Medulla oblongata (tissue), 1 donor: ENCODE data around the gene ANKRD10.
A peak's percentile ranks its signal among the peaks of the same experiment; 100 is the strongest.
"Not testable (repeated sequence)": the region's sequence is repeated elsewhere in the genome, so short reads cannot be mapped to it uniquely, and the experiment has no call there.

Source experiments
- DNase-seq: peaks from one replicate; pipeline ENCODE4 v3.0.0-alpha.2; 2015; ENCODE audit errors: extremely low spot score

Gene ANKRD10

GRCh38 chr13:110915057-110915873 is at the start of gene ANKRD10:
Gene ANKRD10 (minus strand): TSS chr13:110915069. CDS start chr13:110914934, 135 bp downstream.
- DNase-seq, result peak; percentile 98

- DNase-seq, result no peak
Measured at GRCh38 chr13:110964229-110965037, 49.6 kb upstream of the ANKRD10 start.

DNA sequence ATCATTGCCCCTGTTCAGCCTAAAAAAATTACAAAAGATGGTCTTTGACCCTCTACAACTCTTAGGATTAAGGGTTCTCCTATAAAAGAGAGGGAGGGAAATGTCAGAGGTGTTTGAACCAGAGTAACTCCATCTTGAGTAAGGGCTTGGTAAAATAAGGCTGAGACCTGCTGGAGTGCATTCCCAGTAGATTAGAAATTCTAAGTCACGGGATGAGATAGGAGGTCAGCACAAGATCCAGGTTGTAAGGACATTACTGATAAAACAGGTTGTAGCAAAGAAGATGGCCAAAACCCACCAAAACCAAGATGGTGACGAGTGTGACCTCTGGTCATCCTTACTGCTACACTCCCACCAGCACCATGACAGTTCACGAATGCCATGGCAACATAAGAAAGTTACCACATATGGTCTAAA is 48.7 kb upstream of the ANKRD10 start:
- DNase-seq, result no peak

- no peak for DNase-seq
Measured at GRCh38 chr13:110961959-110962358, 47.1 kb upstream of the ANKRD10 start.

GRCh38 chr13:110960204-110960603 is 45.3 kb upstream of the ANKRD10 start:
- DNase-seq, result no peak

DNA sequence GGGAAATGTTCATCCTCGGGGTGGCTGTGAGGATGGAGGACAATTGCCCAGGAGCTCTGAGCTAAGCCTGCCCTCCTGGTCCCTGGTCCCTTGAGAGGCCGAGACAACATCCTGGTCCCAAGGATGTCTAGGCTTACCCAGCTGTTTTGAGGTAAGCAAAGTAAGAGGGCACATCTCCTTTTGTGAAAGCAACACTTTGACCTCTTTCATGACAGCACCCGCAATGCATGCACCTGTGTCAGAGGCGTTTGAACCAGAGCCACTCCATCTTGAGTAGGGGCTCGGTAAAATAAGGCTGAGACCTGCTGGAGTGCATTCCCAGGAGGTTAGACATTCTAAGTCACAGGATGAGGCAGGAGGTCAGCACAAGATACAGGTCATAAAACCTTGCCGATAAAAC is 43.1 kb upstream of the ANKRD10 start:
- no peak for DNase-seq

DNA sequence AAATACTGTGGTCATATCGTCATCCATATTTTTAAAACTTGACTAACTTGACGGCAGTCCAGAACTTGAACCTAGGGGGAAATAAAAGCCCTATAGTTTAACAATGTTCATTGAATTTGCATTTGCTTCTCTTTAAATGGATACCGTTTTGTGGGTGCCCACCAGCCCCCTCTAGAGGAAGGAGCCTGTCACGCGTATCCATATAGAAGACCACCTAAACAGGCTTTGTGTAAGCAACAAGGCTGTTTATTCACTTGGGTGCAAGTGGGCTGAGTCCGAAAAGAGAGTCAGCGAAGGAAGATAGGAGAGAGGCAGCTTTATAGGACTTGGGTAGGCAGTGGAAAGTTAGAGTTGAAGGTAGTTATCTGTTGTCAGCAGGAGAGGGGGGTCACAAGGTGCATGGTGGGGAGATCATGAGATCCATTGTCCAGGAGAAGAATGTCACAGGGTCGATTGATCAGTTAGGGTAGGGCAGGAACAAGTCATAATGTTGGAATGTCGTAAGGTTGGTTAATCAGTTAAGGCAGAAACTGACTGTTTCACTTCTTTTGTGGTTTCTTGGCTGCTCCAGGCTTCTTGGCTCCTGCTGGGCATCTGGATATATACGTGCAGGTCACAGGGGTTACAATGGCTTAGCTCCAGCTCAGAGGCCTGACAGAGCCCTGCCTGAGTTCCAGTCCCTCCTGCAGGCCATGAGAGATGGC is 42.5 kb upstream of the ANKRD10 start:
- DNase-seq, result no peak

DNA sequence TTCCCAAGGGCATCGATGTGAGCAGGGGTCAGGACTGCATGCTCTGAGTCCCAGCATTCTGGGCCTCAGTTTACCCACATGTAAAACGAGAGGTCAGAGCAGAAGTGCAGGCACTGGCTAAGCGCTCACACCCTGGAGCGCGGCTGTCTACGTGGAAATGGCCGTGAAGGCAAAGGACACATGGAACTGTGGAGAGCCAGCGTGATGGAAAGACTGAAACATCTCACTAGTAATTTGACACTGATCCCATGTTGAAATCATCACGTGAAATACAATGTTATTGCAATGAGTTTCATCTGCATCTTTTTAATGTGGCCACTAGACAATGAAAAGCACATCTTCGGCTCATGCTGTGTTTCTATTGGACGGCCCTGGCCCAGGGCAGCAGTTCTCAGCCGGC is 41.3 kb upstream of the ANKRD10 start:
- not testable (repeated sequence) for DNase-seq

GRCh38 chr13:110955608-110956007 is 40.7 kb upstream of the ANKRD10 start:
- DNase-seq, result not testable (repeated sequence)

DNA sequence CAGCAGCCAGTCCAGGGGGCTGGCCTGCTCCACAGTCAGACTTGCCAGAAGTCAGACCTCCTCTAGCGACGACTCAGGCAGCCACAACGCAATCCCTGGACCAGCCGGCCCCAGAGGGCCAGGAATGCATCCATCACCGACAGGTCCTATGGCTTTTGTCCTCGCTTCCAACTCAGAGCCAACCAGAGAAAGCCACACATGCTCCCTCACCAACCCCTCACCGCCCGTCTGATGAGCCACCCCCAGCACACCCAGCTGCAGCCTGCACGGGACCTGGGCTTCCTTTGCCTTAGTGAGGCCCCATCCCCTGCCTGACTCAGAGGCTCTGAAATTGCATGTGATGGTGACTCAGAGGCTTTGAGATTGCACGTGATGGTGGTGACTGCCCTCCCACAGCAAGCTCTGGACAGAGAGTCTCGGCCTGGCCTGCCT is 40.2 kb upstream of the ANKRD10 start:
- DNase-seq, result not testable (repeated sequence)

- DNase-seq, result not testable (repeated sequence)
Measured at GRCh38 chr13:110954533-110954920, 39.7 kb upstream of the ANKRD10 start.

- no peak for DNase-seq
Measured at GRCh38 chr13:110953833-110954532, 39.1 kb upstream of the ANKRD10 start.

GRCh38 chr13:110953416-110953815 is 38.5 kb upstream of the ANKRD10 start:
- no peak for DNase-seq

- DNase-seq, result not testable (repeated sequence)
Measured at GRCh38 chr13:110952135-110952534, 37.3 kb upstream of the ANKRD10 start.

DNA sequence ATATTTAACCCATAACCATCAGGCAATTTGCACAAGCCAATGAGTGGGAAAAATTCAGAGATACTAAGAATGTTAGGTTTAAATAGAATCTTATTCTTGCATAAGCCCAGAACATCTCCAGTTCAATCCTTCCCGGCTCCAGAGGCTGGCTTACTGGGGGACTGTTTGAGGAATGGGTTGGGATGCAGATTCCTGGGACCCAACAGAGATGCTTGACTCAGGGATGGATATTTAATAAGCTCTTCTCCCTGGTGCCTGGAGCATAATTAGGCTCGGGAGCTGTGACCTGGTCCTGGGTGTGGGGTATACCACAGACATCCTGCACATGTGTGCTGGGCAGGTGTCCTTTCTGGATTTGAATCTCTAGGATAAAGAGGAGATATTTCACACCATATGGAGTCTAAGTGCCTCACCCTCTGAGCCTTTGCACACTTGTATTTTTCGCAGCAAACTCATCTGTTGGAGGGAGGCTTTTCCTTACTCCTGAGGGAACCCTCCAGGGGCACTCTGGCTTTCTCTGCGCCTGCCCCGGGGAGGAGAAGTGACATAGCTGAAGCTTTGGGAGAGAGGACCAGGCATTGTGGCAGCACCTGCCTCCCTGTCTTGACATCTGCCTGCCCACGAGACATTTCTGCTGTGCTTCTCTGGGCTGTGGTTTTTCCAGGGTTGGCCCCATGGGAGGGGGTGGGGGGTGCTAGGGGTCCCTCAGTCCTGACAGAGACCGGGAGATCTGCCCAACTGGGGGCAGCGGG is 36.1 kb upstream of the ANKRD10 start:
- no peak for DNase-seq

GRCh38 chr13:110950356-110950755 is 35.5 kb upstream of the ANKRD10 start:
- DNase-seq, result no peak

- no peak for DNase-seq
Measured at GRCh38 chr13:110949628-110950027, 34.8 kb upstream of the ANKRD10 start.

GRCh38 chr13:110949116-110949515 is 34.2 kb upstream of the ANKRD10 start:
- no peak for DNase-seq

- not testable (repeated sequence) for DNase-seq
Measured at GRCh38 chr13:110947338-110947737, 32.5 kb upstream of the ANKRD10 start.

GRCh38 chr13:110945928-110946570 is 31.2 kb upstream of the ANKRD10 start:
- no peak for DNase-seq
